ENCODE measurements around the gene CILP2. TPM values are rescaled to one million over a fixed set of nuclear protein-coding genes. Genes with fewer than 3 reads are reported as not detected.

Gene CILP2
- total RNA-seq, 1 donor from 2014 or later, result 0.50 TPM

- intact Hi-C loops (cut with micrococcal nuclease), result no loop called here
- DNase-seq (no peak), ATAC-seq (no peak)
Measured at GRCh38 chr19:19581391-19581790, 43.3 kb downstream of the CILP2 start.

GRCh38 chr19:19582471-19582870, 44.4 kb downstream of the CILP2 start:
- no peak for ATAC-seq
- intact Hi-C loops (cut with micrococcal nuclease), result no loop called here
- no peak for DNase-seq

- intact Hi-C loops (cut with micrococcal nuclease), result no loop called here
- no peak for ATAC-seq
- DNase-seq, result no peak
Measured at GRCh38 chr19:19584356-19584755, 46.3 kb downstream of the CILP2 start.

GRCh38 chr19:19587771-19588170, 49.7 kb downstream of the CILP2 start:
- intact Hi-C loops (cut with micrococcal nuclease), result no loop called here
- ATAC-seq (no peak), DNase-seq (no peak)

- intact Hi-C loops (cut with micrococcal nuclease), result no loop called here
- ATAC-seq, result no peak
- DNase-seq, result no peak
Measured at GRCh38 chr19:19588546-19588945, 50.5 kb downstream of the CILP2 start.

GRCh38 chr19:19591133-19591825, 53.2 kb downstream of the CILP2 start:
- ATAC-seq, result no peak
- intact Hi-C loops (cut with micrococcal nuclease), result no loop called here
- no peak for DNase-seq

- intact Hi-C loops (cut with micrococcal nuclease), result no loop called here
- ATAC-seq (no peak), DNase-seq (no peak)
Measured at GRCh38 chr19:19592690-19593089, 54.6 kb downstream of the CILP2 start.

GRCh38 chr19:19594381-19594780, 56.3 kb downstream of the CILP2 start:
- DNase-seq (no peak), ATAC-seq (no peak)
- intact Hi-C loops (cut with micrococcal nuclease), result no loop called here

GRCh38 chr19:19595171-19595701, 57.2 kb downstream of the CILP2 start:
- ATAC-seq (no peak), DNase-seq (no peak)
- intact Hi-C loops (cut with micrococcal nuclease), result no loop called here

Other genes starting within 250 kb of the CILP2 start
- 46.0 TPM for gene SUGP1, start 217.8 kb upstream of the CILP2 start, total RNA-seq
- 31.4 TPM for gene MAU2, start 217.4 kb upstream of the CILP2 start, total RNA-seq
- gene GATAD2A, start 132.6 kb upstream of the CILP2 start, total RNA-seq, result 29.7 TPM
- gene TSSK6, start 22.7 kb upstream of the CILP2 start, total RNA-seq, result 0.67 TPM
- gene NDUFA13, start 22.0 kb upstream of the CILP2 start, total RNA-seq, result 1,297 TPM
- 9.4 TPM for gene YJEFN3, start 9.4 kb upstream of the CILP2 start, total RNA-seq
- 0.42 TPM for gene PBX4, start 80.4 kb downstream of the CILP2 start, total RNA-seq
- 1.6 TPM for gene LPAR2, start 90.0 kb downstream of the CILP2 start, total RNA-seq
- 4.2 TPM for gene GMIP, start 105.4 kb downstream of the CILP2 start, total RNA-seq
- gene ATP13A1, start 125.4 kb downstream of the CILP2 start, total RNA-seq, result 21.6 TPM
- gene ZNF101, start 130.6 kb downstream of the CILP2 start, total RNA-seq, result 3.7 TPM
- gene ZNF14, start 194.8 kb downstream of the CILP2 start, total RNA-seq, result 3.6 TPM

Data from left ventricle myocardium superior (tissue), 1 donor.